Stomach (tissue), 9 donors: Measurements from ENCODE around the gene ITGB3. TPM values are rescaled to one million over a fixed set of nuclear protein-coding genes. Genes with fewer than 3 reads are reported as not detected.
A peak's percentile ranks its signal among the peaks of the same experiment; 100 is the strongest.

Source experiments
- DNase-seq, 2 donors: peaks; one replicate each; pipeline versions ENCODE4 v3.0.0 to v3.0.0-alpha.2; 2013 to 2019
- H3K27ac ChIP-seq, 5 donors: fragments of 200-600 bp in 4 of 5; sonication (generic) in 4 of 5; one replicate each; pipeline ENCODE4 v1.5.1; 2013 to 2019; ENCODE audit warnings: mild to moderate bottlenecking in 1 of 5, moderate library complexity in 1 of 5
- H3K27me3 ChIP-seq, 3 donors: fragments of 200-600 bp; sonication (generic); one replicate each; pipeline ENCODE4 v1.5.1; 2017 to 2019; ENCODE audit warnings: mixed run types in 1 of 3
- H3K36me3 ChIP-seq, 4 donors: fragments of 200-600 bp; sonication (generic); 1 replicate in 3 of 4; 2 replicates in 1 of 4; pipeline ENCODE4 v1.5.1; 2016 to 2019
- H3K4me1 ChIP-seq, 4 donors: fragments of 200-600 bp; sonication (generic); one replicate each; pipeline ENCODE4 v1.5.1; 2016 to 2019
- H3K4me3 ChIP-seq, 4 donors: fragments of 200-600 bp; sonication (generic) in 3 of 4; one replicate each; pipeline ENCODE4 v1.5.1; 2016 to 2019; ENCODE audit warnings: mild to moderate bottlenecking in 1 of 4
- H3K9me3 ChIP-seq, 4 donors: fragments of 200-600 bp; sonication (generic); one replicate each; pipeline ENCODE4 v1.5.1; 2016 to 2019
- CTCF ChIP-seq, 7 experiments: fragments of 450-650 bp in 4 of 7; fragments of 200-600 bp in 3 of 7; sonication (generic) in 3 of 7; IDR thresholded peaks; one replicate each; pipeline ENCODE4 v1.5.1; 2016 to 2019; ENCODE audit warnings: antibody characterized with exemption in 7 of 7, control low read depth in 2 of 7, mild to moderate bottlenecking in 1 of 7
- EP300 ChIP-seq: sonication (generic); formaldehyde crosslinking; IDR thresholded peaks from one replicate; pipeline ENCODE4 v1.6.1; 2017; ENCODE audit warnings: antibody characterized with exemption
- POLR2A ChIP-seq, 4 donors: fragments of 450-650 bp; IDR thresholded peaks; one replicate each; pipeline ENCODE4 v1.6.1; 2016; ENCODE audit warnings: antibody characterized with exemption in 4 of 4, control low read depth in 2 of 4, mild to moderate bottlenecking in 1 of 4, moderate library complexity in 1 of 4
- POLR2AphosphoS5 ChIP-seq, 3 donors: sonication (generic); formaldehyde crosslinking; IDR thresholded peaks; one replicate each; pipeline ENCODE4 v1.6.1; 2016; ENCODE audit warnings: antibody characterized with exemption in 3 of 3
- WGBS, 5 donors: extraction: QIAGEN DNeasy Blood & Tissue Kit in 3 of 5; methylation state at CpG; one replicate each; pipeline versions ENCODE4 v1.1.5 to v1.1.7; 2013 to 2018; 5-methylcytosine and 5-hydroxymethylcytosine counted together
- intact Hi-C: fragments of 100-400 bp; cut with DNase I; formaldehyde crosslinking; loops from one replicate; pipeline ENCODE4 v1.15.1; 2023; ENCODE audit warnings: low total_unique reads
- polyA plus RNA-seq, 3 donors: library from polyadenylated mRNA; stranded (reverse); fragments of 200-250 nt; gene quantifications; one replicate each; pipeline ENCODE4 v1.2.3, GENCODE V29; 2013
- total RNA-seq, 5 donors: library from RNA; depleted of rRNA; stranded (reverse); fragments of >200 nt; gene quantifications; one replicate each; pipeline versions ENCODE4 v1.1.0 to v1.2.3, GENCODE V29; 2014 to 2016
- donor health status: healthy with polysubstance abuse.
- donor health status: Bipolar disorder and iron deficiency.
- donor health status: healthy.

The ITGB3 gene
- total and polyA plus RNA-seq, 8 donors: 1.0 to 29.8 (median 7.1) TPM; not detected in 1

DNA sequence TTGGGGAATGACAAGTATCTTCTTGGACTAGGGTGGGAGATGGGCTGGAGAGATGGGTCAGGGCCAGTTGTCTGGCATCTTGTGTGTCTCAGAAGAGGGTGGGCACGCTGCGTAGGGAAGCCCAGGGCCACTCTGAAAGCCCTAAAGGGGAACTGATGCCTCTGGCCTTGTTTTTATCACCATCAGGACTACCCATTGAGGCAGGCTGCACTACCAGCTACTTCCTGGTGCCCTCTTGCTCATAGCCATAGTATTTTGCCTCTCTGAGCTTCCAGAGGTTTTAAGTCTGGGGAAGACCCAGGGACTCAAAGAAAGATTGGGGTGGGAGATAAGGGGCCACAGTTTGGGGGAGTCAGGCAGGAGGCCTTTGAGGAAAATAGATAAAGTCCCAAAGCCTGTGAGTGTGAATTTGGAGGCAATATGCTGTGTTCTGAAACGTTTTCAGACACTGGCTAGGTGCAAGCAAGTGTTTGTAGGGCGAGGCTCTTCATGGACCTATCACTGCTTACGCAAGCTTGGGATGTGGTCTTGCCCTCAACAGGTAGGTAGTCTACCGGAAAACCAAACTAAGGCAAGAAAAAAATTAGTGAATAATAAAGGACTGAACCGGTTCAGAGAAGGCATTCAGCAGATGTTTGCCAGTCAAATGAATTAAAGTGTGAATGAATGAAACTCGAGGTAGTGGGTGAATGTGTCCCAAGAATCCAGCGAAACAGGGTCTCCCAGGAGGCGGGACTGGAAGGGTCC is 688 bp upstream of the ITGB3 start:
- peak overlapping the region in 4 of 5 donors; percentile 74 to 89 (median 83) for H3K27ac ChIP-seq
- TF ChIP-seq POLR2A (IDR thresholded peaks at IDR 0.05) (no peak), POLR2AphosphoS5 (IDR thresholded peaks at IDR 0.05) (no peak), CTCF (IDR thresholded peaks at IDR 0.05) (no peak), EP300 (no peak)
- H3K4me1 ChIP-seq: peaks cover 5 to 40% (median 17%) of the 10 kb centered on the region in 4 donors
- 69 to 75% (median 72%) methylated on average over 10 of the region's 10 CpGs for WGBS, 5 donors
- no peaks in the 10 kb centered on the region for H3K9me3 ChIP-seq
- DNase-seq: no peak
- H3K4me3 ChIP-seq: peak overlapping the region; percentile 70 to 81 (median 76)
- peaks cover 0 to 45% (median 14%) of the 10 kb centered on the region in 3 donors for H3K27me3 ChIP-seq
- no peaks in the 10 kb centered on the region for H3K36me3 ChIP-seq
- intact Hi-C loops: no loop called here

- peaks cover 0 to 47% (median 14%) of the 10 kb centered on the region in 3 donors for H3K27me3 ChIP-seq
- no peaks in the 10 kb centered on the region for H3K9me3 ChIP-seq
- no peak for DNase-seq
- intact Hi-C loops: no loop called here
- no peaks in the 10 kb centered on the region for H3K36me3 ChIP-seq
- peaks cover 5 to 40% (median 17%) of the 10 kb centered on the region in 4 donors for H3K4me1 ChIP-seq
- TF ChIP-seq EP300 (no peak), POLR2AphosphoS5 (IDR thresholded peaks at IDR 0.05) (no peak), CTCF (IDR thresholded peaks at IDR 0.05) (no peak), POLR2A (IDR thresholded peaks at IDR 0.05) (no peak)
- H3K4me3 ChIP-seq: peak overlapping the region; percentile 70 to 81 (median 76)
- 12 to 20% (median 16%) methylated on average over 14 to 15 of the region's 15 CpGs for WGBS, 5 donors
- peak overlapping the region; percentile 30 to 89 (median 81) for H3K27ac ChIP-seq
Measured at GRCh38 chr17:47254403-47254943, 846 bp downstream of the ITGB3 start.

GRCh38 chr17:47257651-47258339 is 4.2 kb downstream of the ITGB3 start:
- TF ChIP-seq POLR2A (IDR thresholded peaks at IDR 0.05) (no peak), EP300 (no peak), POLR2AphosphoS5 (IDR thresholded peaks at IDR 0.05) (no peak), CTCF (IDR thresholded peaks at IDR 0.05) (no peak)
- H3K27ac ChIP-seq: peak overlapping the region in 4 of 5 donors; percentile 1 to 62 (median 8)
- H3K4me3 ChIP-seq: no peak overlapping the region
- H3K9me3 ChIP-seq: no peaks in the 10 kb centered on the region
- peaks cover 0 to 47% (median 14%) of the 10 kb centered on the region in 3 donors for H3K27me3 ChIP-seq
- intact Hi-C loops: no loop called here
- H3K36me3 ChIP-seq: no peaks in the 10 kb centered on the region
- no peak for DNase-seq
- 32 to 40% (median 36%) methylated on average over 9 of the region's 9 CpGs for WGBS, 5 donors
- H3K4me1 ChIP-seq: peaks cover 5 to 40% (median 17%) of the 10 kb centered on the region in 4 donors

- H3K27ac ChIP-seq: no peak overlapping the region
- TF ChIP-seq POLR2A (IDR thresholded peaks at IDR 0.05) (no peak), POLR2AphosphoS5 (IDR thresholded peaks at IDR 0.05) (no peak), EP300 (no peak), CTCF (IDR thresholded peaks at IDR 0.05) (no peak)
- no peak for DNase-seq
- no peaks in the 10 kb centered on the region for H3K36me3 ChIP-seq
- H3K4me3 ChIP-seq: no peak overlapping the region
- WGBS, 5 donors: 69 to 83% (median 77%) methylated on average over 7 of the region's 7 CpGs
- intact Hi-C loops: no loop called here
- no peaks in the 10 kb centered on the region for H3K9me3 ChIP-seq
- H3K4me1 ChIP-seq: peaks cover 0 to 13% (median 4%) of the 10 kb centered on the region in 4 donors
- H3K27me3 ChIP-seq: peaks cover 0 to 6% (median 0%) of the 10 kb centered on the region in 3 donors
Measured at GRCh38 chr17:47262586-47262985, 9.0 kb downstream of the ITGB3 start.
